ENCODE results near the gene AHRR.
"Not testable (repeated sequence)": the region's sequence is repeated elsewhere in the genome, so short reads cannot be mapped to it uniquely, and the experiment has no call there.

AHRR gene

DNA sequence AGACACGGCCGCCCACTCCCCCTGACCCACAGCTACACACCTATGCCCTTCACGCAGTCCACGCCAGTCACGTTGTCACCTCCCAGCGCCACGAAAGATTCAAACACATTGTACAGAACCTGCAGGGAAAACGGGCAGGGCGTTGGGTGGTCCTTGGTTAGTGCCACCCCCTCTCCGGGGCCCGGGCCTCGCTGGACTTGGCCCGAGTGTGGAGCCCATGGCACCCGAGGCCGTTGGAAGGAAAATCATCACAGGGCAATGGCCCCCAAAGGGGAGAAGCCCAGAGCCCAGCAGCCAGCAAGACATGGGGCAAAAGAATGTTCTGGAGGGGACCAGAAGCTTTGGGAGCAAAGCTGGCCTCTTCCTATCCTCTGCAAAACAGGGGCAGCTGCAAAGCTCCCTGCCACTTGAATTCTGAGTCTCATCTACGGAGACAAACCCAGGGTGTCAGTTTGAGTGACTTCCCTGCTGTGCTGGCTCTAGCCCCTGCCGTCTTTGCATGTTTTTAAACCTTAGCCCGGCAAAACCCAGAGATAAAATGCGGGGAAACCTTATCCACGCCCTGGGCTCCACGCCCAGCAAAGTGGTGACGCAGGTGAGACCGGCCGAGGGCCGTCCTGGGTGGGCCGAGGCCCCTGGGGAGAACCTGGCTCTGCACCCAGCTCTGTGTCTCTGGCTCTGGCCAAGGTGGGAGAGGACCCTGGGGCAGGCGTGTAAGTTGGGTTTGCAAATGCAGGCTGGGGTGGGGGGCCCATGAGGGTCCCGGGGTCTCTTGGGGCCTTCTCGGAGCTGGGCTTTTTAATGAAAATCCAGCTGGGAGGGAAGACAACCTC, 163.8 kb downstream of the AHRR start:
- TF ChIP-seq, protein P1, sequence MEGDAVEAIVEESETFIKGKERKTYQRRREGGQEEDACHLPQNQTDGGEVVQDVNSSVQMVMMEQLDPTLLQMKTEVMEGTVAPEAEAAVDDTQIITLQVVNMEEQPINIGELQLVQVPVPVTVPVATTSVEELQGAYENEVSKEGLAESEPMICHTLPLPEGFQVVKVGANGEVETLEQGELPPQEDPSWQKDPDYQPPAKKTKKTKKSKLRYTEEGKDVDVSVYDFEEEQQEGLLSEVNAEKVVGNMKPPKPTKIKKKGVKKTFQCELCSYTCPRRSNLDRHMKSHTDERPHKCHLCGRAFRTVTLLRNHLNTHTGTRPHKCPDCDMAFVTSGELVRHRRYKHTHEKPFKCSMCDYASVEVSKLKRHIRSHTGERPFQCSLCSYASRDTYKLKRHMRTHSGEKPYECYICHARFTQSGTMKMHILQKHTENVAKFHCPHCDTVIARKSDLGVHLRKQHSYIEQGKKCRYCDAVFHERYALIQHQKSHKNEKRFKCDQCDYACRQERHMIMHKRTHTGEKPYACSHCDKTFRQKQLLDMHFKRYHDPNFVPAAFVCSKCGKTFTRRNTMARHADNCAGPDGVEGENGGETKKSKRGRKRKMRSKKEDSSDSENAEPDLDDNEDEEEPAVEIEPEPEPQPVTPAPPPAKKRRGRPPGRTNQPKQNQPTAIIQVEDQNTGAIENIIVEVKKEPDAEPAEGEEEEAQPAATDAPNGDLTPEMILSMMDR (IDR thresholded peaks at IDR 0.05; ENCODE audit: borderline replicate concordance, insufficient read depth, low read depth, low read length) = no peak
- no peak overlapping the region for H3K4me3 ChIP-seq (ENCODE audit: low read depth, low read length)

DNA sequence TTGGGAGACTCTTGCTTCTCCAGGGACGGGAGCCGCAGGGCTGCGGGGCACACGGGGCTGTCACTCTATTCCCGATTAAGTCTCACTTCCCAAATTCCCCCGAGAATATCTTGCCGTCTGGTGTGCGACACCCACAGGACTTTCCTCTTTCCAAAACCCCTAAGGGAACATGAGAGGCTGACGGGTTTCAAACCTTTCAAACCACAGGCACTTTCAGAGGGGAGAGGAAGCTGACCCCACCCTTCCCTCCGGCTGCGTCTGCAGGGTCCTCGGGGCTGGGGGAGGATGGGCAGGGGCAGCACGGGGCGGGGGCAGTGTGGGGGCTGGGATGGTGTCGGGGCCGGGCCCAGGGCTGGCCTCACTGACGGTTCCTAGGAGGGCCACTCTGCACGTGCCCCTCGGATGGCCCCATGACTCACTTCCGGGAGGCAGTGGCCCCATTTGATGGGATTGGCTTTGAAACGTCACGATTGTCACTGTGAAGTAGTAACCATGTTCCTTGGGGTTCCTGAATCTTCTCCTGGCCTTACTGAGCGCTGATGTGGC, 164.5 kb downstream of the AHRR start:
- H3K4me3 ChIP-seq (ENCODE audit: low read depth, low read length) = no peak overlapping the region
- TF ChIP-seq, protein P1 (IDR thresholded peaks at IDR 0.05; ENCODE audit: borderline replicate concordance, insufficient read depth, low read depth, low read length) = no peak

DNA sequence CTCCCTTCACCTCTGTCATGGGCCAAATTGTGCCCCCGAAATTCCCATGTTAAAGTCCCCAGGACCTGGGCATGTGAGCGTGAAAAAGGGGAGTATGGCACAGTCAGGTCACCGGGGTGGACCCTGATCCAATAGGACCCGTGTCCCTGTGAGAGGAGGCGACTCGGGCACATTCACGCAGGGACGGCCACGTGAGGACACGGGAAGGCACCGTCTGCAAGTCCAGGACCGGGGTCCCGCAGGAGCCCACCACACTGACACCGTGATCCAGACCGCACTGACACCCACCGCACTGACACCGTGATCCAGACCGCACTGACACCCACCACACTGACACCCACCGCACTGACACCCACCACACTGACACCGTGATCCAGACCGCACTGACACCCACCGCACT, 165.1 kb downstream of the AHRR start:
- H3K4me3 ChIP-seq (ENCODE audit: low read depth, low read length) = not testable (repeated sequence)
